HG02623 (cell line): Measurements from ENCODE around the gene TCF4.

Source experiments
- ATAC-seq: cut with Tn5 transposase; IDR thresholded peaks from one replicate; pipeline ENCODE4 v1.9.1; 2021; ENCODE audit warnings: moderate library complexity; ENCODE audit not compliant: unreplicated experiment

TCF4 gene

GRCh38 chr18:55587418-55588110 is 428 bp downstream of the TCF4 start:
- no peak for ATAC-seq

DNA sequence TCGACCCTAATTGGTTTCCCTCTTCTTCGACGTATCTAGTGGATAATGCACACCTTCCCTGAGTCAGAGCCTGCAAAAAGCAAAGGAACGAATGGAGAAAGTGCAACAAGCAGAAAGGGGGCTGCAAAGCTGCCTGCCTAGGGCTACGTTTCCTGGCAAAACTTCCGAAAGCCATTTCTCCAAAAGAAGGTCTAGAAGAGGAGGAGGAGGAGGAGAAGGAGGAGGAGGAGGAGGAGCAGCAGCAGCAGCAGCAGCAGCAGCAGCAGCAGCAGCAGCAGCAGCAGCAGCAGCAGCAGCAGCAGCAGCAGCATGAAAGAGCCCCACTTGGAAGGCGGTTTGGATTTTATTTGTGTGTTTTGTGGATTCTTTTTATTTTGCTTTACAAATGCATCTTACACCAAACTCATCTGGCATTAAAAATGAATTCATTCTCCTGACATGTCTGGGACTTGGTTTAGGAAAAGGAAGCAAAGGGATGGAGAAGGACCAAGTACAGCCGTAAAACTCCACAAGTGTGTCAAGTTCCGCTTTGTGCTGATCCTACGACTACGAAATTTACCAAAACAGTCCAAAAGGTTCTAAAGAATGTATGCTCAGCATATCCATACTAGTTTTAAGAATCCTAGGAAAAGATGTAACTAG is 2.0 kb downstream of the TCF4 start:
- ATAC-seq = no peak

- no peak for ATAC-seq
Measured at GRCh38 chr18:55585065-55585919, 2.7 kb downstream of the TCF4 start.

- no peak for ATAC-seq
Measured at GRCh38 chr18:55584201-55584600, 3.8 kb downstream of the TCF4 start.

- ATAC-seq = no peak
Measured at GRCh38 chr18:55582325-55582724, 5.7 kb downstream of the TCF4 start.

GRCh38 chr18:55579501-55580270 is 8.3 kb downstream of the TCF4 start:
- no peak for ATAC-seq

GRCh38 chr18:55577812-55578539 is 10.0 kb downstream of the TCF4 start:
- ATAC-seq = no peak

DNA sequence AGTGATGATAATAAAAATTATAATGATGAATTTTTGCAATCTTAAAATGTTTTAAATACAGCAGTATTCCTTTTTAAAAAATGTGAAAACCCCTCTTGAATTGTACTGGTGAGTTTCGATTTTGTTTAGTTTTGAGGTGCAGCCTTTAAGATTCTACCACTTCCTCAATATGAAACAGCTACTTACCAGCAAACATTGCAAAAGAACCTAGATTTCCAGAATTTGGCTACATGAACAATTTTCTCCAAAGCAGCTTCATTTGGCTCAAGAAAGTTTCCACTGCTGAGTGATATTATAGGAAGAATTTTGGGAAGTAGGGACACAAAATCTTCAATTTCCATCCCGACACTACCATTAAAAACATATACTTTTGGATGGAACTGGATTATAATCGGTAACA is 12.0 kb downstream of the TCF4 start:
- no peak for ATAC-seq

DNA sequence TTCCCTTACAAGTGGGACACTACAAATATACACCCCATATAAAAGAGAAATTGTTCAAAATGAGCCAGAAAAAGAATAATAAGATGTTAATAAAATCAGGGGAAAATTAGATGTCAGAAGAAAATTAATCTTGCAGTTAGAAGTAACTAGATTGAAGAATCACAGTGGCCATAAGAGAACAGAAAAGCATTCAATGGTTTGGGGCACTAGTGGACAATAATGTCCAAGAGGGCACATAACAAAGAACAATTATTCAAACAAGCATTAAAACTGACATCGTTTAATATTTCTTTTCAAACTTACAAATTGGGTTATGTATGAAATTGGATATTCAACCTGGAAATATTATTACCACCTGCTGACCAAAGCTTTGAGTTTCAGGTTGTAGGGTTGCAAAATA is 12.9 kb downstream of the TCF4 start:
- ATAC-seq = no peak

DNA sequence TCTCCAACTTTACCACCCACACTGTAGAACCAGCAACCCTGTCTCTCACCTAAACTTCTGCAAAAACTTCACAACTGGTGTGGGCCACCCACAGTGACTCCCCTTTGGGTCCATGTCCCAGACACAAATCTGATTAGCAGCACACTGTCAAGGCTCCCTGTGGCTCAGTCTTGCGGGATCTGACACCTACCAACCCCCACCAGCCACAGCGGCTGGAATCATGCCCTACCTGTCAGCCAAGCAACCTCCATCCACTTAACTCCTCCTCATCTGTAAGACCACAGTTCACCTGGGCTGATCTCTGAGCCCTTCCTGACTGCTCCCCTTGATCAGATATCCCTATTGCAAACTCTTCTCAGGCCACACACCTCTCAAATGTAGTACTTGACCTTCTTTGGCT is 14.6 kb downstream of the TCF4 start:
- no peak for ATAC-seq

GRCh38 chr18:55570966-55571365 is 17.0 kb downstream of the TCF4 start:
- no peak for ATAC-seq

- no peak for ATAC-seq
Measured at GRCh38 chr18:55566456-55566935, 21.5 kb downstream of the TCF4 start.

- no peak for ATAC-seq
Measured at GRCh38 chr18:55559739-55560138, 28.3 kb downstream of the TCF4 start.

GRCh38 chr18:55557211-55557610 is 30.8 kb downstream of the TCF4 start:
- no peak for ATAC-seq

DNA sequence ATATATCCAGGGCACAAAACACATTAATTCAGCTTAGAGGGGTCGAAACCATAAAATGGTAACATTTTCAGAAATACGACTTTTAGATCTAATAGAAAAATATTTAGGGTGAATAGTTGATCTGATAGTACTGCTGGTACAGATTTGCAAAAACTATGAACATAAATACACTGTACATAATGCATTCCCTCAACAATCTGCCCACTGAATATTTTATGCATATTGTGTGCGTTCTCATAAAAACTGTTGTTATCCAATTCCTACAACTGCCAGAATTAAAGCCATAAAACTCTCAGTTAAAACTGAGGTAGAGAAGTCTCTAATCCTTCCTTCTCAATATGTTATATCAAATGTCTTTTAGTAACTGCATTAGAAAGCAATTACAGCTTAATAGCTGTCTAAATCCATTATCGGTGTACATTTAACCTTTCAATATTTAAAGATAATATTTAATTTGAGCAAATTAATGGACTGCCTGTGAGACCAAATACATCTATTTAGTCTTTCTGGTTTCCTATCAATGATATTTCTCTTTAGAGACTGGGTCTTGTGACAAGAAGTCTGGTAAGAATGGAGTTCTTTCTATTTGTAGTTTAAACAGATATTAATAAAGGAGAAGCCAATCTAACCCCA is 32.5 kb downstream of the TCF4 start:
- ATAC-seq = no peak

- no peak for ATAC-seq
Measured at GRCh38 chr18:55552526-55553189, 35.3 kb downstream of the TCF4 start.

DNA sequence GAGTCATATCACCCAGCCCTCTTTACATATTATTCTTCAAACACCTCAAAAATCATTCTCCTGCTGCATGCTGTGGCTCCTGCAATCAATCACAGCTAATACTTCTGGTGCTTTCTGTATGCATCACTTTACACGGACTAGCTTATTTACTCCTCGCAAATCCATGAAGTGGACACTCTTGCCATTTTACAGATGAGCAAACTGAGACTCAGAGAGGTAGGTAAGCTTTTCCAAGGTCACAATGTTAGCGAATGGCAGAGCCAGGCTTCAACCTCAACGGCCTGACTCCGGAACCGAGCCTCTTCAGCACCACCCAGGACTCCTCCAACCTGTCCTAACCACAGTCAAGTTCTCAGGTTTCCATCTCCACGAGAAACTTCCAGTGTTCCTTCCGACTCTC is 36.8 kb downstream of the TCF4 start:
- no peak for ATAC-seq

GRCh38 chr18:55550471-55550870 is 37.5 kb downstream of the TCF4 start:
- no peak for ATAC-seq

GRCh38 chr18:55549474-55550104 is 38.4 kb downstream of the TCF4 start:
- no peak for ATAC-seq
